Measurements from ENCODE around the gene STMND1.

STMND1 gene

DNA sequence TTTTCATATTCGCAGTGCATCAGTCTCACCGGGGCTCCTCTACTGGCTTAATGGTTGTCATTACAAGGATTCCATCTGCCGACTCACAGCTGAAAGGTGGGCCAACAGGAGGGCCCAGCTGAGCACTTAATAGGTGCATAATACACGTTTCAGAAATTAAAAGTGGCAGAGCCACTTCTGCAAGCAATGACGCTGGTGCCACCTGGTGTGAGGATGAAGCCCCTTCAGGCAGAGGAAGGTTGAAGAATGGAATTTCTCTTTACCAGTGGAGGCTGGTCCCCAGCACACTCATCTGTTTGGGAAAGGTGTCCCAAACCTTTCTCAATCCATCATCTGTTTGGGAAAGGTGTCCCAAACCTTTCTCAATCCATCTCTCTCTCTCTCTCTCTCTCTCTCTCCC is 8.2 kb upstream of the STMND1 start:
- no peaks in the 10 kb centered on the region for H3K9me2 ChIP-seq (replicated peaks; ENCODE audit: insufficient read depth, low read length)
- no peaks in the 10 kb centered on the region for H3K27me3 ChIP-seq (ENCODE audit: low read length)
- no peak overlapping the region for H3K4me2 ChIP-seq (ENCODE audit: low read depth, low read length, poor library complexity, severe bottlenecking)
- no peaks in the 10 kb centered on the region for H3K79me2 ChIP-seq (ENCODE audit: insufficient read depth, low read length)
- no peak overlapping the region for H3K4me3 ChIP-seq (ENCODE audit: insufficient read depth, low read length, poor library complexity, severe bottlenecking)
- no peak overlapping the region for H2AFZ ChIP-seq (ENCODE audit: low read depth, low read length, severe bottlenecking)
- H4K20me1 ChIP-seq (ENCODE audit: low read depth, low read length) = no peaks in the 10 kb centered on the region
- H3K36me3 ChIP-seq (ENCODE audit: low read length) = no peaks in the 10 kb centered on the region
- no peak overlapping the region for H3K9ac ChIP-seq (ENCODE audit: low read length)
- H3K9me3 ChIP-seq (ENCODE audit: insufficient read depth, low read length) = no peaks in the 10 kb centered on the region
- no peaks in the 10 kb centered on the region for H3F3A ChIP-seq (ENCODE audit: insufficient read depth)
- H3K27ac ChIP-seq (ENCODE audit: low read depth, low read length) = no peak overlapping the region
- TF ChIP-seq, protein P1, sequence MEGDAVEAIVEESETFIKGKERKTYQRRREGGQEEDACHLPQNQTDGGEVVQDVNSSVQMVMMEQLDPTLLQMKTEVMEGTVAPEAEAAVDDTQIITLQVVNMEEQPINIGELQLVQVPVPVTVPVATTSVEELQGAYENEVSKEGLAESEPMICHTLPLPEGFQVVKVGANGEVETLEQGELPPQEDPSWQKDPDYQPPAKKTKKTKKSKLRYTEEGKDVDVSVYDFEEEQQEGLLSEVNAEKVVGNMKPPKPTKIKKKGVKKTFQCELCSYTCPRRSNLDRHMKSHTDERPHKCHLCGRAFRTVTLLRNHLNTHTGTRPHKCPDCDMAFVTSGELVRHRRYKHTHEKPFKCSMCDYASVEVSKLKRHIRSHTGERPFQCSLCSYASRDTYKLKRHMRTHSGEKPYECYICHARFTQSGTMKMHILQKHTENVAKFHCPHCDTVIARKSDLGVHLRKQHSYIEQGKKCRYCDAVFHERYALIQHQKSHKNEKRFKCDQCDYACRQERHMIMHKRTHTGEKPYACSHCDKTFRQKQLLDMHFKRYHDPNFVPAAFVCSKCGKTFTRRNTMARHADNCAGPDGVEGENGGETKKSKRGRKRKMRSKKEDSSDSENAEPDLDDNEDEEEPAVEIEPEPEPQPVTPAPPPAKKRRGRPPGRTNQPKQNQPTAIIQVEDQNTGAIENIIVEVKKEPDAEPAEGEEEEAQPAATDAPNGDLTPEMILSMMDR (IDR thresholded peaks at IDR 0.05; ENCODE audit: insufficient read depth, low read length, poor library complexity, severe bottlenecking) = no peak
- no peak for TF ChIP-seq EZH2phosphoT487 (conservative IDR thresholded peaks at IDR 0.05; ENCODE audit: low read length)

DNA sequence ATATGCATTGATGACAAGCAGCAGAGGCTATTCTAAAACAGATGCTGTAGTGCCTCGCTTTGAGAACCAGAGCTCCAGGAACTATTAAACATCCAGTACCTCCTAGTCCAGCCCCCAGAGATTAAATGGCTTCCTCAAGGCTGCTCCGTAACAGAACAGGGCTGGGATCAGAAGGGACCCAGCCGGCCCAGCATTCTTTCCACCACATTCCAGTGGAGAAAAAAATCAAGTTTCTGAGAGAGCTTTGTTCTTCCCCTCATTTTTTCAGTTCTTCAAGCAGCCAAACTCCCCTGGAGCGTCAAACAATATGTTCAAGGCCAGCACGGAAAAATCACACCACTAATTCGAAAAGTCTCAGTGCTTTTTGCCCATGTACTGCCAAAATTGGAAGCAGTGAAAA is 5.8 kb upstream of the STMND1 start:
- no peaks in the 10 kb centered on the region for H3K9me3 ChIP-seq (ENCODE audit: insufficient read depth, low read length)

GRCh38 chr6:17096652-17097051 is 5.2 kb upstream of the STMND1 start:
- TF ChIP-seq, protein P1 (IDR thresholded peaks at IDR 0.05; ENCODE audit: insufficient read depth, low read length, poor library complexity, severe bottlenecking) = no peak
- no peak for TF ChIP-seq EZH2phosphoT487 (conservative IDR thresholded peaks at IDR 0.05; ENCODE audit: low read length)
- Histone ChIP-seq H3K27ac (ENCODE audit: low read depth, low read length) (no peak overlapping the region), H3K79me2 (ENCODE audit: insufficient read depth, low read length) (no peaks in the 10 kb centered on the region), H3K9me2 (replicated peaks; ENCODE audit: insufficient read depth, low read length) (no peaks in the 10 kb centered on the region), H4K20me1 (ENCODE audit: low read depth, low read length) (no peaks in the 10 kb centered on the region), H3K36me3 (ENCODE audit: low read length) (no peaks in the 10 kb centered on the region), H3K27me3 (ENCODE audit: low read length) (no peaks in the 10 kb centered on the region), H3K9ac (ENCODE audit: low read length) (no peak overlapping the region), H3K4me3 (ENCODE audit: insufficient read depth, low read length, poor library complexity, severe bottlenecking) (no peak overlapping the region), H3K4me2 (ENCODE audit: low read depth, low read length, poor library complexity, severe bottlenecking) (no peak overlapping the region), H3F3A (ENCODE audit: insufficient read depth) (no peaks in the 10 kb centered on the region), H3K9me3 (ENCODE audit: insufficient read depth, low read length) (no peaks in the 10 kb centered on the region), H2AFZ (ENCODE audit: low read depth, low read length, severe bottlenecking) (no peak overlapping the region)

More for the DNA sequence above, 5.8 kb upstream of the STMND1 start:
- no peaks in the 10 kb centered on the region for H3K9me2 ChIP-seq (replicated peaks; ENCODE audit: insufficient read depth, low read length)
- H3K27me3 ChIP-seq (ENCODE audit: low read length) = no peaks in the 10 kb centered on the region
- no peak overlapping the region for H3K27ac ChIP-seq (ENCODE audit: low read depth, low read length)
- no peak overlapping the region for H3K4me2 ChIP-seq (ENCODE audit: low read depth, low read length, poor library complexity, severe bottlenecking)
- no peak overlapping the region for H3K9ac ChIP-seq (ENCODE audit: low read length)
- no peaks in the 10 kb centered on the region for H3K36me3 ChIP-seq (ENCODE audit: low read length)
- no peaks in the 10 kb centered on the region for H3F3A ChIP-seq (ENCODE audit: insufficient read depth)
- no peaks in the 10 kb centered on the region for H4K20me1 ChIP-seq (ENCODE audit: low read depth, low read length)
- no peaks in the 10 kb centered on the region for H3K79me2 ChIP-seq (ENCODE audit: insufficient read depth, low read length)
- no peak overlapping the region for H3K4me3 ChIP-seq (ENCODE audit: insufficient read depth, low read length, poor library complexity, severe bottlenecking)
- no peak overlapping the region for H2AFZ ChIP-seq (ENCODE audit: low read depth, low read length, severe bottlenecking)
- TF ChIP-seq, protein P1 (IDR thresholded peaks at IDR 0.05; ENCODE audit: insufficient read depth, low read length, poor library complexity, severe bottlenecking) = no peak
- TF ChIP-seq EZH2phosphoT487 (conservative IDR thresholded peaks at IDR 0.05; ENCODE audit: low read length) = no peak
